ENCODE data around the gene MRPL41. TPM values are rescaled to one million over a fixed set of nuclear protein-coding genes. Genes with fewer than 3 reads are reported as not detected.
"Not testable (repeated sequence)": the region's sequence is repeated elsewhere in the genome, so short reads cannot be mapped to it uniquely, and the experiment has no call there.

The MRPL41 gene
- total RNA-seq, 1 donor from 2014 or later, result 20.0 TPM

DNA sequence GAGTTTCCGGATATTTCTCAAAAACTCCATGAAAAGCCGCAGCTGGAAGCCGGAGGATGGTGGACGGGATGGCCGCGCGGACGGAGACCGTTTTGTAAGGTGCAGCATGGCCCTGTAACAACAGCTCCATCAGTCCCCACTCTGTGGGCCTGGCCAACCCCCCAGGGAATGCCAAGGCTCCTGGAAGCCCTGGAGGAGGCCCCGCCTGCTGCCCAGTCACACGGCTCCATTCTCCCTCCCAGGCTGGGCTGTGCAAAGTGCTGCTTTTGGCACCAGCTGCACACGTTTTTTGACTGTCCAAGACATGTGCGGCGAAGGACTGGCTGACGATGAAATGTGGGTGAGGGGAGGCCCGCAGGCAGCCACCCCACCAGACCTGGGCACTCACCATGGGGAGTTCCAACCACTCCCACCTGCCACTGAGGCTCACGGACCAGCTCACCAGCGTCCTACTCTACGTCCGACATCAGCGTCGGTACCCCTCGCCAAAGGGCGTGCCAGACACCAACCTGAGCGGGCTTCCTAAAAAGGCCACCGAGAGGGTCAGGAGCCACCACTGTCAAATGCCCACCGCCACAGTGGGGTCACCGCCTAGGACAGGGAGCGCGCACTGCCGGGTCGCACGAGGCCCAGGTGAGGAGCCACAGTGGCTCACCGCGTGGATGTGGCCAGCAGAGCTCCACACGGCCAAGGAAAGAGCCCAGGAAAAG lies 28.8 kb upstream of the MRPL41 start:
- no peak for DNase-seq

- no peak for DNase-seq
Observed at GRCh38 chr9:137524161-137524980, 27.3 kb upstream of the MRPL41 start.

GRCh38 chr9:137524981-137525317 lies 26.7 kb upstream of the MRPL41 start:
- no peak for DNase-seq

GRCh38 chr9:137530331-137530730 lies 21.3 kb upstream of the MRPL41 start:
- DNase-seq, result no peak

DNA sequence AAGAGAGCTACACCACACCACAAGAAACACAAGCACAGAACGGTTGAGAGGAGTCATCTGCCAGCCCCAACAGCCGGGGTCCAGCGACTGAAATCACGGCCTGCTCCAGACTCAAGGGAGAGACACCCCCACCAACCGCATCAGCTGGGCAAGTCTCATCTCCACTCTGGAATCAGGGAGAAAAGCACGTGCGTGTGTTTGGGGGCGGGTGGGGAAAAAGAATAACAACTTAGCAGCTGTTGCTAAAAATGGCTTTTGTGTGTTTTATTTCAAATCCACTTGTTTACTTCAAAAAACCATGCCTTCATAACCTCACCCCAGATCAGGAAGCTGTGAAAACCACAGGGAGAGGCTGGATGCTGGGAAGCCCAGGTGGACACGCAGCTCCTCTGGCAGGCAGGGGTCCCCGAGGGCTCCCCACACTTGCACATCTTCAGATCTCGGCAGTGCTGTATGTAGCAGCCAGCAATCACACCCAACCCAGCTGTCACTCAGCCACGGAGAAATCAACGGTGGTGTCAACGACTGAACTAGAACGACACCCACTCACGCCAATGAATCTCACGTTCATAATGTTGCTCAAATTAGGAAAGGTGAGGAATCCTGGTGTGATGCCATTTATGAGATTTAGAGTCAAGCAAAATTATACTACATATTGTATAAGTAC lies 20.4 kb upstream of the MRPL41 start:
- no peak for DNase-seq

DNA sequence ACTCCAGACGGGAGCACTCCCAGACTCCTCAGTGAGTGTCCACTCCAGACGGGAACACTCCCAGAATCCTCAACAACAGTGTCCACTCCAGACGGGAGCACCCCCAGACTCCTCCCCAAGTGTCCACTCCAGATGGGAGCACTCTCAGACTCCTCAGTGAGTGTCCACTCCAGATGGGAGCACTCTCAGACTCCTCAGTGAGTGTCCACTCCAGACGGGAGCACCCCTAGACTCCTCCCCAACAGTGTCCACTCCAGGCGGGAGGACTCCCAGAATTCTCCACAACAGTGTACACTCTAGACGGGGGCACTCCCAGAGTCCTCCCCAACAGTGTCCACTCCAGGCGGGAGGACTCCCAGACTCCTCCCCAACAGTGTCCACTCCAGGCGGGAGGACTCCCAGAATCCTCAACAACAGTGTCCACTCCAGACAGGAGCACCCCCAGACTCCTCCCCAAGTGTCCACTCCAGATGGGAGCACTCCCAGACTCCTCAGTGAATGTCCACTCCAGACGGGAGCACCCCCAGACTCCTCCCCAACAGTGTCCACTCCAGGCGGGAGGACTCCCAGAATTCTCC lies 18.7 kb upstream of the MRPL41 start:
- not testable (repeated sequence) for DNase-seq

DNA sequence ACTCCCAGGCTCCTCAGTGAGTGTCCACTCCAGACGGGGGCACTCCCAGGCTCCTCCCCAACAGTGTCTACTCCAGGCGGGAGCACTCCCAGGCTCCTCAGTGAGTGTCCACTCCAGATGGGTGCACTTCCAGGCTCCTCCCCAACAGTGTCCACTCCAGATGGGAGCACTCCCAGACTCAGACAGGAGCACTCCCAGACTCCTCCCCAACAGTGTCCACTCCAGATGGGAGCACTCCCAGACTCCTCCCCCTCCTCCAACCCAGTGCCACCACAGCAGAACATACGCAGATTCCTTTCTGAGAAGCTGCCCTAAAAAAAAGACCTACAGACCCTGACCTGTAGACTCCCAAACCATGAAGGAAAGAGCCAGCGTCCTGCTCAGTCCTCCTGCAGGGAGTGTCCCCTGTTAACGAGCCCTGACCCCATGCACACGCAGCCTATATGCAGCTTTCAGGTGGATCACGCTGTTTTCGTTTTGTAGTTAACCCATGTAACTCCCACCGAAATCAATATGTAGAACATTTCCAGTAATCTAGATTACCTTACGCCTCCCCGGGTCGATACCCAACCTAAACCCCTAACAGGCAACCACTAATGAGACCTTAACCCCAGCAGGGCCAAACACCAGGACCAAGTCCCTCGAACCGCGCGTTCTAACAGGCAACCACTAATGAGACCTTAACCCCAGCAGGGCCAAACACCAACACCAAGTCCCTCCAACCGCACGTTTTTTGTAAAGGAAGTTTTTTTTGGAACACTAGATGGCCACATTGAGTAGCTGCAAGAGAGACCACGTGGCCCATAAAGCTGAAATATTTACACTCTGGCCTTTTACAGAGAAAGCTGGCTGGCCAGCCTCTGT lies 17.2 kb upstream of the MRPL41 start:
- no peak for DNase-seq

GRCh38 chr9:137535120-137535428 lies 16.6 kb upstream of the MRPL41 start:
- DNase-seq, result no peak

- DNase-seq, result not testable (repeated sequence)
Observed at GRCh38 chr9:137536594-137537131, 15.0 kb upstream of the MRPL41 start.

- DNase-seq, result no peak
Observed at GRCh38 chr9:137538058-137538457, 13.6 kb upstream of the MRPL41 start.

GRCh38 chr9:137540536-137540935 lies 11.1 kb upstream of the MRPL41 start:
- DNase-seq, result no peak

- no peak for DNase-seq
Observed at GRCh38 chr9:137542486-137542885, 9.2 kb upstream of the MRPL41 start.

- no peak for DNase-seq
Observed at GRCh38 chr9:137543237-137543963, 8.3 kb upstream of the MRPL41 start.

DNA sequence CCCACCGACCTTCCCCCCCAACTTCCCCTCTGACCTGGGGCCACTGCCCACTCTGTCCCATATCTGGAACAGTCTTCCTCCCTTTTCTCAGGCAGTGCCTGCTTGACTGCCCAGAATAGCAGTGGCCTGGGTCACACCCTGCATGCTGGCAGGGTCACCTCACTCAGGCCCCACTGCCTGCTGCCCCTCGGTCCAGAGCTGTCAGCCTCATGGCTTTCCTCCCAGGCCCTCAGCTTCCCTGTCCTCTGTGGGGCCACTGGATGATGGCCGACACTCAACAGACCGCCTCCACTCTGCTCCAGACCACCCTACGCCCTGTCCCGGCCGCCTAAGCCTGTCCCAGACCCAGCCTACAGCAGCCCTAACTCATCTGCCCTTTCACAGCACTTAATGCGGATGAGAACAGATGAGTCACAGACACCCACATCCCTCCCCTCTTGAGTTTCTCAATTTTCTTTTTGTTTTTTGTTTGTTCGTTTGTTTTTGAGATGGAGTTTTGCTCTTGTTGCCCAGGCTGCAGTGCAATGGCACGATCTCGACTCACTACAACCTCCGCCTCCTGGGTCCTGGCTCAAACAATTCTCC lies 7.4 kb upstream of the MRPL41 start:
- DNase-seq, result no peak

DNA sequence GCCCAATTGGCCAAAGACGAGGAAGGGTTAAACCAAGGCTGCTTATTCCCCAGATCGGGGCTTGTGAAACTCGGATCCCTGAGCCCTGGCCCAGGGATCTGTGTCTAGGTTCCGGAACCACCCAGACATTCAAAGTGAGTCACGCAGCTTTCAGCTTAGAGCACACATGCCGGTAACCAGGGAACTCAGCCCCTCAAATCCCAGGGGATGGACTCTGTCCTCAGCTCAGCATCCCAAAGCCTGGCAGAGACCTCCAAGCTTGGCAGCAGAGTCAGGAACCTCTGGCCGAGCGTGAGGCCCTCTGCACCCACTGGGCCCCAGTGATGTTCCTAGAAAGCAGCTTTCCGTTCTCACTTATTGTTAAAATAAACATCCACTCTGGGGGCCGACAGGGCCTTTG lies 6.6 kb upstream of the MRPL41 start:
- no peak for DNase-seq

DNA sequence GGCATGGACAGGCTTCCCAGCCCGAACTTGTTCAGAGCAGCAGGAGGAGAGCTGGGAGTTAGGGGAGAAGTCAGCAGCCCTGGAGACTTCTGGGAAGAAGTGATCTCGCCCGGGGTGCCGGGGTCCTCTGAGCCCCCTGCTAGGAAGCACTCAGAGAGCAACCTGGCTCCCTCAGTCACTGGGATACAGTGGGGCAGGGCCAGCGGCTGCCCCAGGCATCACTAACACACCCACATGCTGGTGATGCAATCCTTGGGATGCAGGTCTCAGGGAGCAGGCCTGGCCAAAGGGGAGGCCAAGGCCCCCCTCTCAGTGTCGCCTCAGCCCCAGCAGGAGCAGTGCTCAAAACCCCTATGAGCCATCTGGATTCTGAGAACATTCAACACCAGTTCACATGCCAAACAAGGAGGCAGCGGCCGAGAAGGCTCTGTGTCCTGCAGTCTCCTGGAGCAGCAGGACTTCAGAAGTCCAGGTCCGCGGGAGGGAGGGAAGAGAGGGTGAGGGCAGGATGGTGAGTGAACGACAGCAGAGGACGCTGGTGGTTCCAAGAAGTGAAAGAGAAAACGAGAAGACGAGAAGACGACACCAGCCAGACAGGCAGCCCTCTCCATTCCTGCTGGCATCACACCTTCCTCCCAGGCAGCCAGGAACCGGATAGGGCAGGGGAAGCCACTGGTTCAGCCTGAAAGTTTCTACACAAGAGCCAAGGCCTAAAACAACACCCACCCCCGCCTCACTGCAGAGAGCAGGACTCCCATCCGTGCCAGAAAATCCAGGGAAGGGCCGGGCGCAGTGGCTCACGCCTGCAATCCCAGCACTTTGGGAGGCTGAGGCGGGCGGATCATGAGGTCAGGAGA lies 3.8 kb upstream of the MRPL41 start:
- no peak for DNase-seq

- DNase-seq, result peak; percentile 84
Observed at GRCh38 chr9:137550231-137550621, 1.5 kb upstream of the MRPL41 start, which contains the start of gene PNPLA7. TSS of gene PNPLA7 (minus strand) at chr9:137550402. CDS start at chr9:137550197, 205 bp downstream.

DNA sequence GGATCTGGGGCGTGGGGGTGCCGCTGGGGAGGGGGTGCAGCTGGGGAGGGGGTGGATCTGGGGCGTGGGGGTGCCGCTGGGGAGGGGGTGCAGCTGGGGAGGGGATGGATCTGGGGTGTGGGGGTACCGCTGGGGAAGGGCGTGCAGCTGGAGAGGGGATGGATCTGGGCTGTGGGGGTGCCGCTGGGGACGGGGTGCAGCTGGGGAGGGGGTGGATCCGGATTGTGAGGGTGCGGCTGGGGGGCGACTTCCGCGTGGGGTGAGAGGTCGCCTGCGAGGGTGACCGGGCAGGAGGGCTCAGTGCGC lies 768 bp upstream of the MRPL41 start:
- not testable (repeated sequence) for DNase-seq

- DNase-seq, result no peak
Observed at GRCh38 chr9:137552022-137552768, 516 bp downstream of the MRPL41 start.
